ENCODE results near the gene SEPSECS. TPM values are rescaled to one million over a fixed set of nuclear protein-coding genes. Genes with fewer than 3 reads are reported as not detected.

The SEPSECS gene
- total RNA-seq, 1 experiment from 2014 or later, result 4.0 TPM

- Histone ChIP-seq H3K36me3 (ENCODE audit: control insufficient read depth, insufficient read depth, low read length) (no peaks in the 10 kb centered on the region), H3K27ac (ENCODE audit: low read length) (no peak overlapping the region), H3K27me3 (ENCODE audit: control insufficient read depth, insufficient read depth, low read length) (no peaks in the 10 kb centered on the region), H3K4me1 (ENCODE audit: control insufficient read depth, insufficient read depth, low read length) (no peaks in the 10 kb centered on the region), H3K9me3 (ENCODE audit: control insufficient read depth, insufficient read depth, low read depth, low read length) (no peaks in the 10 kb centered on the region), H3K4me3 (ENCODE audit: low read depth in 2 of 2, low read length in 2 of 2) (no peak overlapping the region)
- BruUV-seq (replicated peaks), result no TSS peak
- in situ Hi-C loops (cut with HindIII; ENCODE audit: low pct_unique_long_range_greater_than_20kb, low sequenced_read_pairs), result no loop called here
- no peak for DNase-seq (ENCODE audit: low read depth, low spot score)
- ChIA-PET POLR2A (no interaction called here), CTCF (no interaction called here)
- no peak for ATAC-seq
- TF ChIP-seq, protein P1, sequence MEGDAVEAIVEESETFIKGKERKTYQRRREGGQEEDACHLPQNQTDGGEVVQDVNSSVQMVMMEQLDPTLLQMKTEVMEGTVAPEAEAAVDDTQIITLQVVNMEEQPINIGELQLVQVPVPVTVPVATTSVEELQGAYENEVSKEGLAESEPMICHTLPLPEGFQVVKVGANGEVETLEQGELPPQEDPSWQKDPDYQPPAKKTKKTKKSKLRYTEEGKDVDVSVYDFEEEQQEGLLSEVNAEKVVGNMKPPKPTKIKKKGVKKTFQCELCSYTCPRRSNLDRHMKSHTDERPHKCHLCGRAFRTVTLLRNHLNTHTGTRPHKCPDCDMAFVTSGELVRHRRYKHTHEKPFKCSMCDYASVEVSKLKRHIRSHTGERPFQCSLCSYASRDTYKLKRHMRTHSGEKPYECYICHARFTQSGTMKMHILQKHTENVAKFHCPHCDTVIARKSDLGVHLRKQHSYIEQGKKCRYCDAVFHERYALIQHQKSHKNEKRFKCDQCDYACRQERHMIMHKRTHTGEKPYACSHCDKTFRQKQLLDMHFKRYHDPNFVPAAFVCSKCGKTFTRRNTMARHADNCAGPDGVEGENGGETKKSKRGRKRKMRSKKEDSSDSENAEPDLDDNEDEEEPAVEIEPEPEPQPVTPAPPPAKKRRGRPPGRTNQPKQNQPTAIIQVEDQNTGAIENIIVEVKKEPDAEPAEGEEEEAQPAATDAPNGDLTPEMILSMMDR (IDR thresholded peaks at IDR 0.05), result no peak
- TF ChIP-seq SIN3A (IDR thresholded peaks at IDR 0.05; ENCODE audit: borderline replicate concordance, insufficient read depth, low read depth, low read length) (no peak), TCF7L2 (IDR thresholded peaks at IDR 0.05; ENCODE audit: low read depth, low read length) (no peak)
- intact Hi-C loops (cut with micrococcal nuclease; ENCODE audit: unreplicated experiment), result no loop called here
These were observed 64.4 kb downstream of the SEPSECS start for GRCh38 chr4:25095837-25096236.

GRCh38 chr4:25092139-25092538 lies 68.1 kb downstream of the SEPSECS start:
- POLR2A ChIA-PET, result no interaction called here
- intact Hi-C loops (cut with micrococcal nuclease; ENCODE audit: unreplicated experiment), result no loop called here

More at GRCh38 chr4:25092139-25092538, 68.1 kb downstream of the SEPSECS start:
- Histone ChIP-seq H3K4me1 (ENCODE audit: control insufficient read depth, insufficient read depth, low read length) (no peaks in the 10 kb centered on the region), H3K27me3 (ENCODE audit: control insufficient read depth, insufficient read depth, low read length) (no peaks in the 10 kb centered on the region), H3K4me3 (ENCODE audit: low read depth in 2 of 2, low read length in 2 of 2) (no peak overlapping the region), H3K36me3 (ENCODE audit: control insufficient read depth, insufficient read depth, low read length) (no peaks in the 10 kb centered on the region), H3K9me3 (ENCODE audit: control insufficient read depth, insufficient read depth, low read depth, low read length) (no peaks in the 10 kb centered on the region), H3K27ac (ENCODE audit: low read length) (no peak overlapping the region)
- ATAC-seq (no peak), DNase-seq (ENCODE audit: low read depth, low spot score) (no peak)
- TF ChIP-seq SIN3A (IDR thresholded peaks at IDR 0.05; ENCODE audit: borderline replicate concordance, insufficient read depth, low read depth, low read length), result no peak
- TF ChIP-seq, protein P2, sequence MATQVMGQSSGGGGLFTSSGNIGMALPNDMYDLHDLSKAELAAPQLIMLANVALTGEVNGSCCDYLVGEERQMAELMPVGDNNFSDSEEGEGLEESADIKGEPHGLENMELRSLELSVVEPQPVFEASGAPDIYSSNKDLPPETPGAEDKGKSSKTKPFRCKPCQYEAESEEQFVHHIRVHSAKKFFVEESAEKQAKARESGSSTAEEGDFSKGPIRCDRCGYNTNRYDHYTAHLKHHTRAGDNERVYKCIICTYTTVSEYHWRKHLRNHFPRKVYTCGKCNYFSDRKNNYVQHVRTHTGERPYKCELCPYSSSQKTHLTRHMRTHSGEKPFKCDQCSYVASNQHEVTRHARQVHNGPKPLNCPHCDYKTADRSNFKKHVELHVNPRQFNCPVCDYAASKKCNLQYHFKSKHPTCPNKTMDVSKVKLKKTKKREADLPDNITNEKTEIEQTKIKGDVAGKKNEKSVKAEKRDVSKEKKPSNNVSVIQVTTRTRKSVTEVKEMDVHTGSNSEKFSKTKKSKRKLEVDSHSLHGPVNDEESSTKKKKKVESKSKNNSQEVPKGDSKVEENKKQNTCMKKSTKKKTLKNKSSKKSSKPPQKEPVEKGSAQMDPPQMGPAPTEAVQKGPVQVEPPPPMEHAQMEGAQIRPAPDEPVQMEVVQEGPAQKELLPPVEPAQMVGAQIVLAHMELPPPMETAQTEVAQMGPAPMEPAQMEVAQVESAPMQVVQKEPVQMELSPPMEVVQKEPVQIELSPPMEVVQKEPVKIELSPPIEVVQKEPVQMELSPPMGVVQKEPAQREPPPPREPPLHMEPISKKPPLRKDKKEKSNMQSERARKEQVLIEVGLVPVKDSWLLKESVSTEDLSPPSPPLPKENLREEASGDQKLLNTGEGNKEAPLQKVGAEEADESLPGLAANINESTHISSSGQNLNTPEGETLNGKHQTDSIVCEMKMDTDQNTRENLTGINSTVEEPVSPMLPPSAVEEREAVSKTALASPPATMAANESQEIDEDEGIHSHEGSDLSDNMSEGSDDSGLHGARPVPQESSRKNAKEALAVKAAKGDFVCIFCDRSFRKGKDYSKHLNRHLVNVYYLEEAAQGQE (IDR thresholded peaks at IDR 0.05; ENCODE audit: insufficient read depth in 1 of 2, low read depth in 2 of 2, low read length in 1 of 2), result no peak
- no peak for TF ChIP-seq POLR2AphosphoS5 (IDR thresholded peaks at IDR 0.05; ENCODE audit: low read depth, low read length)
- no peak for TF ChIP-seq TCF7L2 (IDR thresholded peaks at IDR 0.05; ENCODE audit: low read depth, low read length)
- TF ChIP-seq, protein P1 (IDR thresholded peaks at IDR 0.05), result no peak
- in situ Hi-C loops (cut with HindIII; ENCODE audit: low pct_unique_long_range_greater_than_20kb, low sequenced_read_pairs), result no loop called here
- CTCF ChIA-PET, result interaction anchor here (0.7 kb wide), 1 partner anchor 42 kb away, joined by 4 read pairs; no protein-coding TSS in a partner anchor
- no TSS peak for BruUV-seq (replicated peaks)

All from Panc1 (cell line).